Calu3 (cell line): ENCODE measurements around the gene C12orf60. TPM values are rescaled to one million over a fixed set of nuclear protein-coding genes. Genes with fewer than 3 reads are reported as not detected.

ENCODE experiments used
- BruUV-seq: library from RNA; stranded (reverse); fragments of 400-500 nt; replicated peaks from 2 replicates; lab custom pipeline; 2021; lab: Mats Ljungman, UMichigan
- CTCF ChIA-PET: fragments of 300-600 bp; sonication (Branson Sonifier 250); formaldehyde crosslinking; loops from one replicate; lab custom pipeline; 2022; ENCODE audit warnings: antibody characterized with exemption; lab: Charles Lee
- DNase-seq: peaks from one replicate; pipeline ENCODE4 v3.0.0; 2022
- H3K27ac Mint-ChIP-seq: one replicate; pipeline ENCODE4 v1.8.0; 2022; ENCODE audit warnings: mixed read lengths; ENCODE audit not compliant: unreplicated experiment
- H3K27me3 Mint-ChIP-seq: one replicate; pipeline ENCODE4 v1.8.0; 2022; ENCODE audit warnings: mixed read lengths; ENCODE audit not compliant: unreplicated experiment
- H3K36me3 Mint-ChIP-seq: one replicate; pipeline ENCODE4 v1.8.0; 2022; ENCODE audit warnings: mild to moderate bottlenecking, moderate library complexity, mixed read lengths; ENCODE audit not compliant: insufficient read depth, unreplicated experiment
- H3K4me1 Mint-ChIP-seq: one replicate; pipeline ENCODE4 v1.8.0; 2022; ENCODE audit warnings: mild to moderate bottlenecking, low read depth, mixed read lengths; ENCODE audit not compliant: unreplicated experiment
- H3K4me3 Mint-ChIP-seq: one replicate; pipeline ENCODE4 v1.8.0; 2022; ENCODE audit warnings: mild to moderate bottlenecking, low read depth, moderate library complexity, mixed read lengths; ENCODE audit not compliant: unreplicated experiment
- H3K9me3 Mint-ChIP-seq: one replicate; pipeline ENCODE4 v1.8.0; 2022; ENCODE audit warnings: low read depth, mixed read lengths; ENCODE audit not compliant: unreplicated experiment
- intact Hi-C: fragments of 100-400 bp; cut with micrococcal nuclease; formaldehyde crosslinking; loops from one replicate; pipeline ENCODE4 v1.10.0; 2022; ENCODE audit not compliant: unreplicated experiment
- total RNA-seq: library from RNA; stranded (reverse); gene quantifications from 2 replicates; pipeline ENCODE4 v1.2.3, GENCODE V29; 2022
- TF ChIP-seq, protein P1 (sequence below): fragments of 200-600 bp; IDR thresholded peaks from one replicate; pipeline ENCODE4 v1.8.0; 2022; ENCODE audit warnings: antibody characterized with exemption; ENCODE audit not compliant: unreplicated experiment

Gene C12orf60
- total RNA-seq, 1 experiment from 2014 or later: 1.2 TPM

DNA sequence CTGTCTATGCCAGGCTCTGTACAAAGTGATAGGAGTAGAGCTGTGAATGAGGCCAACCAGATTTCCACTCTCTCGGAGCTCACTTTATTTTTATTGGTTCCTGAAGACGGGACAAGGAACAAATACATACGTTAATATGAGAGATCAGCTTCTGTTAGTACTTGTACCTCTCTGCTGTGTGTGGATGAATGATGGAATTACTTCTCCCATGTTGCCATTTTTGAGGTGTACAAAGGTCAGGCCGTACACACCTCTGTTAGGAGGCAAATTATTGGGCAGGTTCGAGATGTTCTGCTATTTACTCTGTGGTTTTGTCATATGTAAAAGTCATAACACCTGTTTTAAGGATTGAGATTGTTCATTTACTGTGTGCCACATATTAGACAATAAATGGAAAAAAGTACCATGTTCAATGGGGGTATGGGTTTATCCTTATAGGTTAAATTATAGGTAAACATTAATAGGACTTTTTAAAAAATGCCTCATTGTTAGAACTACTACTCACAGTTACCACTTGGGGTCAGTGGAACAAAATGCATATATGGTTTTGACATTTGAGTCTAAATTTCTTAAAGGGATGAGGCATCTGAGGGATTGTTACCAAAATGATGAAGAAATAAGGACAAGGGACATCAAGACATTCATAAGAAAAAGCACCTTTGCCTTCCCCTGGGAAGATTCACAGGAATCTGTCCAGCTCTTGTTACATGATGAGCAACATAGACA is 27.1 kb upstream of the C12orf60 start:
- H3K4me3 Mint-ChIP-seq: peak overlapping the region; percentile 98
- no peaks in the 10 kb centered on the region for H3K9me3 Mint-ChIP-seq
- H3K27ac Mint-ChIP-seq: peak overlapping the region; percentile 89
- H3K36me3 Mint-ChIP-seq: peaks cover 46% of the 10 kb centered on the region
- TF ChIP-seq, protein P1, sequence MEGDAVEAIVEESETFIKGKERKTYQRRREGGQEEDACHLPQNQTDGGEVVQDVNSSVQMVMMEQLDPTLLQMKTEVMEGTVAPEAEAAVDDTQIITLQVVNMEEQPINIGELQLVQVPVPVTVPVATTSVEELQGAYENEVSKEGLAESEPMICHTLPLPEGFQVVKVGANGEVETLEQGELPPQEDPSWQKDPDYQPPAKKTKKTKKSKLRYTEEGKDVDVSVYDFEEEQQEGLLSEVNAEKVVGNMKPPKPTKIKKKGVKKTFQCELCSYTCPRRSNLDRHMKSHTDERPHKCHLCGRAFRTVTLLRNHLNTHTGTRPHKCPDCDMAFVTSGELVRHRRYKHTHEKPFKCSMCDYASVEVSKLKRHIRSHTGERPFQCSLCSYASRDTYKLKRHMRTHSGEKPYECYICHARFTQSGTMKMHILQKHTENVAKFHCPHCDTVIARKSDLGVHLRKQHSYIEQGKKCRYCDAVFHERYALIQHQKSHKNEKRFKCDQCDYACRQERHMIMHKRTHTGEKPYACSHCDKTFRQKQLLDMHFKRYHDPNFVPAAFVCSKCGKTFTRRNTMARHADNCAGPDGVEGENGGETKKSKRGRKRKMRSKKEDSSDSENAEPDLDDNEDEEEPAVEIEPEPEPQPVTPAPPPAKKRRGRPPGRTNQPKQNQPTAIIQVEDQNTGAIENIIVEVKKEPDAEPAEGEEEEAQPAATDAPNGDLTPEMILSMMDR: no peak
- peaks cover 43% of the 10 kb centered on the region for H3K4me1 Mint-ChIP-seq
- intact Hi-C loops: no loop called here
- CTCF ChIA-PET: no interaction called here
- H3K27me3 Mint-ChIP-seq: no peaks in the 10 kb centered on the region
- DNase-seq: no peak
- no TSS peak for BruUV-seq

DNA sequence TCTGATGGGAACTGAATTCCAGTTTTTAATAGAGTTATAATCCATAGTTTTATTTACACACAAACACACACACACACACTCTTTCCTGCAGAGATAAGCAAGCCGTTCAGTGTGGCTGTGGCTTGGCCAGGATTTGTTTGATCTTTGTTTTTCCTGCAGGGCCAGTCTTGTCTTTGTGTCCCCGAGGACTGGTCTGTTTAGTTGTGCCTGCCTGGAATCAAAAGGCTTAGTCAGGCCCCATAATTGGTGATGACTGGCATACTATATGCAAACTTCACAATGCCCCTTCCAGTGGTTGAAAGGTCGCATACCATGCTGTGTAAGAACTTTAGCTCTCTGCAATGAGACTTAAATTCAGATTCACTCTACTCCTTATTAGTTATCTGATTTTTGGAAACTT is 26.2 kb upstream of the C12orf60 start:
- no TSS peak for BruUV-seq
- Mint-ChIP-seq H3K27ac (peak overlapping the region; percentile 52), H3K4me3 (peak overlapping the region; percentile 98), H3K27me3 (no peaks in the 10 kb centered on the region), H3K36me3 (peaks cover 37% of the 10 kb centered on the region), H3K4me1 (peaks cover 35% of the 10 kb centered on the region), H3K9me3 (no peaks in the 10 kb centered on the region)
- peak; percentile 46 for DNase-seq
- TF ChIP-seq, protein P1: no peak
- intact Hi-C loops: no loop called here
- CTCF ChIA-PET: interaction anchor here (0.8 kb wide), 1 partner anchor 26 kb away, joined by 4 read pairs; the partner anchor contains the start of genes C12orf60 and WBP11

DNA sequence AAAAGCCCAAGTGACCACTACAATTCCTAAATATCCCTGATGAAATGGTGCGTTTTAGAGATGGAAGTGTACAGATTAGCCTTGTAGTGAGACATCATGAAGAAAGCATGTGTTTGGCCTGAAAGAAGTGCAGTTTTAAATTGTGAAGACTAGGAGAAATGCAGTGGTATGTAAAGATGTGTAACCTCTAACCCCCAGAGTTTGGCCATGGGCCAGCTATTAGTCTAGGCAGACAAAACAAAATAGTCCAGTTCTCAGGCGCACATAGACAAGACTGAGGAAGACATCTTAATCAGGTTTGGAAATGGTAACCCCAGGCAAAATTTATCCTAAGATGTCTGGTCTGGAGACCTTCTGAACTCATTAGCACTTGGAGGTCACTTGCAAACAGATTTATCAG is 23.6 kb upstream of the C12orf60 start:
- no peak for DNase-seq
- TF ChIP-seq, protein P1: no peak
- Mint-ChIP-seq H3K36me3 (peaks cover 19% of the 10 kb centered on the region), H3K27me3 (no peaks in the 10 kb centered on the region), H3K9me3 (no peaks in the 10 kb centered on the region), H3K27ac (no peak overlapping the region), H3K4me1 (peaks cover 31% of the 10 kb centered on the region), H3K4me3 (no peak overlapping the region)
- CTCF ChIA-PET: no interaction called here
- no TSS peak for BruUV-seq
- intact Hi-C loops: no loop called here

DNA sequence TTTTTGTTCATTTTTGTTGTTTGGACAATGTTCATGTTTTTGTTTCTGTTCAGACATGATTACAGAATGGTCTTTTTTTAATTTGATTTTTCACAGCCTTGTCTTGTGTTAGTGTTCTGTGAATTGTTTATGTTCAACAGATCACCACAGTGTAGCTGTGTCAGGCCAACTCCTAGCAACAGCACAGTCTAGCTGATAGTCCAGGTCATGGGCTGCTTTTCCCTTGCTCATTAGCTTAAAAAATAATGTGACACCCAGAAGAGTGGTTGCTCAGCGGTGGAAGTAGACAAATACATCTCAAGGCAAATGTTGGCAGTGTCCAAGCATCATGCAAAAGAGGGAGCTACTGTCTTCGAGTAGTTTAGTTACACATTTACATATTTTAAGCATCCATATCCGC is 22.6 kb upstream of the C12orf60 start:
- intact Hi-C loops: no loop called here
- peaks cover 12% of the 10 kb centered on the region for H3K36me3 Mint-ChIP-seq
- H3K4me1 Mint-ChIP-seq: peaks cover 27% of the 10 kb centered on the region
- no peak for DNase-seq
- CTCF ChIA-PET: interaction anchor here (0.6 kb wide), 1 partner anchor 9 kb away, joined by 3 read pairs; no protein-coding TSS in a partner anchor
- H3K4me3 Mint-ChIP-seq: no peak overlapping the region
- no peaks in the 10 kb centered on the region for H3K27me3 Mint-ChIP-seq
- BruUV-seq: no TSS peak
- H3K27ac Mint-ChIP-seq: no peak overlapping the region
- TF ChIP-seq, protein P1: no peak
- H3K9me3 Mint-ChIP-seq: no peaks in the 10 kb centered on the region
